GM10847 (cell line): ENCODE data around the gene PTCH2.
A peak's percentile ranks its signal among the peaks of the same experiment; 100 is the strongest.

Experiments used
- POLR2A ChIP-seq: IDR thresholded peaks from 2 replicates; pipeline ENCODE4 v1.6.1; 2011; ENCODE audit not compliant: insufficient read length; ENCODE audit errors: extremely low read depth

The PTCH2 gene

DNA sequence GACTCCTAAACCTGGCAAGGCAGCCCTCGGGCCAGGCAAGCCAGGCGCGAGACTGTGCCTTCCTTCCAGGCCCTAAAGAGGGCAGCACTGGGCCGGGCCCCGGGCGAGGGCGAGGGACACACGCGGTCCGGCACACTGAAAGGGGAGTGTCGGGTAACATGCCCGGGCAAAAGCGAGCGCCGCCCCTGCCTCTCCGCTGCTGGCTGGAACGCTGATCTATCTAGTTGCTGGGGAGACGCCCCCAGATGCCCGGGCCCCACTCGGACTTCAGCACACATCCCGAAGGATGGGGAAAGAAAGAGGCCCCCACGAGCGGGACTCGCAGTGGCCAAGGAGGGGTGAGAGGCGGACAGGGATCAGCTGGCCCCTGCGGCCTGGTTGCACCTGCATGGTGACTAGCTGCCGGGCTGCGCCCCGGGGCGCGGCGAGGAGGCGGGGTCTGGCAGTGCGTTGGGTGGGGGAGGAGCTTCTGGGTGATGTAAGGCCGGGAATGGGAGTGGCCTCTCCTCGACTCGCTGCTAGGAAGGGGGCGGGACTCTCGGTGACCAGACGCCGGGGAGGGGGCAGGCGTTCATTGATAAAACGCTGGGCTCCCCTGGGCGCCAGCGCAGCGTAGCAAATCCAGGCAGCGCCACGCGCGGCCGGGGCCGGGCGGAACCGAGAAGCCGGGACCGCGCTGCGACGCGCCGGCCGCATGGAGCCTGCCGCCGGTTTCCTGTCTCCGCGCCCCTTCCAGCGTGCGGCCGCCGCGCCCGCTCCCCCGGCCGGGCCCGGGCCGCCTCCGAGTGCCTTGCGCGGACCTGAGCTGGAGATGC lies 43.1 kb downstream of the PTCH2 start, which contains the start of gene PLK3:
PLK3 (plus strand) TSS at position 608 of the 815 bp plus-strand sequence; CDS start at position 695, 87 bp downstream.
- TF ChIP-seq POLR2A = peak; percentile 93

GRCh38 chr1:44798481-44799365 lies 44.3 kb downstream of the PTCH2 start:
- no peak for TF ChIP-seq POLR2A

DNA sequence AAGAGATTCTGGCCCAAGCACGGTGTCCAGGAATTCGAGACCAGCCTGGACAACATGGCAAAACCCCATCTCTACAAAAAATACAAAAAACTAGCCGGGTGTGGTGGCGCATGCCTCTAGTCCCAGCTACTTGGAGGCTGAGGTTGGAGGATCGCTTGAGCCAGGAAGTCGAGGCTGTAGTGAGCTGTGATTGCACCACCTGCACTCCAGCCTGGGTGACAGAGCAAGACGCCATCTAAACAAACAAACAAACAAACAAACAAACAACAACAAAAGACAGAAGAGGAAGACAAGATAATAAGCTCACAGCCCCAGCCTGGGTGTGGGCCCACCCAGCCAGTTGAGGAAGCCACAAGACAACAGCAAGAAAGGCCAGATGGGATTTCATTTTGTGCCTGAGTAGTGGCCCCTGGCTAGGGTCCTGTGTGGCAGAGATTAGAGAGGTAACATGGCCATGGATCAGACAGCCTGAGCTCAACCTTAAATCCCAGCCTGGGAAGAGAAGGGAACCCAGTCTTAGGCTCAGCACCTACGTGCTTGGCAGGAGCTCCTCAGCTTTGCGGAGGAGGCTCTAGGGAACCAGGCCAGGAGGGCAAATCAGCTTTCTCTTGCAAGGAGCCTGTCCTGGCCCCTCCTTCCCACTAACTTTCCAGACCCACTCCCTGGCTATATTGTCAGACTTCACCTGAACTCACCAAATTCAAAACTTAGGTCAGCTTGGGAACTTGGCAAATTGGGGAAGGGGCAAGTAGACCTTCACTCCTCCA lies 50.1 kb downstream of the PTCH2 start:
- TF ChIP-seq POLR2A = no peak

DNA sequence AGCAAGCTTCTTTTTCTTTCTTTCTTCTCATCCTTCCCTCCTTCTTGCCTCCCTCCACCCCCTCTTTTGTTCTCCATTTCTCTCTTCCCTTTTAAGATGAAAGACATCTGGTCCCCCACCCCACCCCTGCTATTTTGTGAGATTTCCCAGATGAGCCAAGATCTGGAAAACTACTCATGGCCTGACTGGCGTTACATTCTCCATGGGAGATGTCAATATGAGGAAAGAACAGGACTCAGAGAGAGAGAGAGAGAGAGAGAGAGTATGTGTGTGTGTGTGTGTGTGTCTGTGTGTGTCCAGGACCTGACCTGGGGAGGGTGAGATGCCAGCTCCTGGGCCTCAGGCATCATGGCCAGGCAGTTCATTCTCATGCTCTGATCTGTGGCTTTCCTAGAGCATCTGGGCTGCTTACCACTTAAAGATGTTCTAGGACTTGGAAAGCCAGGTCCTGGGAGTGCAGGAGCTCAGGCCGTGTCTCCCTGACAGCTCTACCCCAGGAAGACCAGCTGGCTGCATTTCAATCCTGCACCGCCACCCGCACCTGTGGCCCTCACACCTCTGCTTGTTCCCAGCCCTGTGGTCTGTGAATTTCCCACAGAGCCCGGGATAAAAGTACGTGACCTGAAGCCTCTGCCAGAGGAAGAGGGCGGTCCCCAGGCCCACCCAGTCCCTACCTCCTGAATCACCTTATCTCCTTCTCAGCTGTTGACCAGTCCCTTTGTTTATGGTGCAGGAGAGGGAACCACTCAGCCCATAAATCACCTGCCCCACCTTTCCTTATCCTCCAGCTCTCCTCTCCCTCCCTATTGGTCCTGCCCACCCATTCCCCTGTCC lies 51.9 kb downstream of the PTCH2 start:
- no peak for TF ChIP-seq POLR2A

- TF ChIP-seq POLR2A = no peak
Observed at GRCh38 chr1:44788120-44788860, 54.8 kb downstream of the PTCH2 start, which contains the start of gene BEST4. Gene BEST4, minus strand, starts transcription at chr1:44788170. Its CDS starts 465 bp downstream, at chr1:44787705.

DNA sequence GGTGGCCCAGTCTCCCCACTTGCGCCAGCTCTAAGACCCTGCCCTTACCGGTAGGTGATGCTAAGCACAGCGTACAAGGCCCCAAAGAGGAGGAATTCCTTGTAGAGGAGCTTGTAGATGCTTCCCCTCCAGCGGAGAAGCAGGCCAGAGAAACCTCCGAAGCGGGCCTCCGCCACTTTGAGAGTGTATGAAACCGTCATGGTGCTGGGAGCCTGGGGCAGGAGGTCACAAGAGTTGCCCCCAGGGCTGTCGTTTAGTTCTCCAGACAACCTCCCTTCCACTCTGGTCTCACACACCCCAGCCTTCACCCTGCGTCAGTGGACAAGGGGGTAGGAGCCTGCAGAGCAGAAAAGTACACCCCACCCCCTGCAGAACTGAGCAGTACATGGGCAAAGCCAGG lies 55.5 kb downstream of the PTCH2 start:
- no peak for TF ChIP-seq POLR2A

GRCh38 chr1:44786841-44787426 lies 56.1 kb downstream of the PTCH2 start:
- no peak for TF ChIP-seq POLR2A

GRCh38 chr1:44786138-44786840 lies 56.8 kb downstream of the PTCH2 start:
- no peak for TF ChIP-seq POLR2A

- no peak for TF ChIP-seq POLR2A
Observed at GRCh38 chr1:44785501-44786137, 57.4 kb downstream of the PTCH2 start.

GRCh38 chr1:44785029-44785380 lies 58.0 kb downstream of the PTCH2 start:
- no peak for TF ChIP-seq POLR2A

GRCh38 chr1:44784094-44785028 lies 58.7 kb downstream of the PTCH2 start:
- peak; percentile 21 for TF ChIP-seq POLR2A
